HepG2 (cell line): ENCODE data around the gene GRHL1. TPM values are rescaled to one million over a fixed set of nuclear protein-coding genes. Genes with fewer than 3 reads are reported as not detected.
A peak's percentile ranks its signal among the peaks of the same experiment; 100 is the strongest.

Source experiments
- ATAC-seq: fragments of 200-7000 bp; cut with Tn5 transposase; 3 replicates; pipeline ENCODE4 v1.9.1; 2020; ENCODE audit warnings: mild to moderate bottlenecking, moderate library complexity
- BruUV-seq: library from RNA; stranded (reverse); fragments of 400-500 nt; replicated peaks from 2 replicates; lab custom pipeline; 2021; lab: Mats Ljungman, UMichigan
- CTCF ChIA-PET: fragments of 300-600 bp; formaldehyde crosslinking; extraction: SDS; loops from one replicate; lab custom pipeline; 2021; ENCODE audit warnings: low total read pairs, inconsistent platforms, low intra/inter-chr PET ratio; lab: Yijun Ruan, JAX
- POLR2A ChIA-PET: fragments of 350-600 bp; sonication (Branson Sonifier 250); formaldehyde crosslinking; loops from one replicate; lab custom pipeline; 2020; ENCODE audit warnings: antibody characterized with exemption, inconsistent platforms; lab: Yijun Ruan, JAX
- DNase-seq: peaks from one replicate; pipeline ENCODE4 v3.0.0-alpha.2; 2015; ENCODE audit warnings: low spot score
- FAIRE-seq: peaks from 3 replicates; lab custom pipeline; 2011; peaks lifted over from hg19 to GRCh38; lab: Jason Lieb, UNC
- H2AFZ ChIP-seq: one replicate; pipeline ENCODE4 v1.6.1; 2011; ENCODE audit warnings: low read length, inconsistent platforms
- H3K27ac ChIP-seq: fragments of 300-600 bp; 3 replicates; pipeline ENCODE4 v1.8.0; 2011; ENCODE audit warnings: mixed run types, mild to moderate bottlenecking, mixed read lengths, low read length, inconsistent platforms; ENCODE audit not compliant: insufficient read depth; ENCODE audit errors: extremely low read length
- H3K27me3 ChIP-seq, 2 experiments: fragments of 200-600 bp in 1 of 2; 2 replicates in 1 of 2; 3 replicates in 1 of 2; pipeline versions ENCODE4 v1.6.0 to v1.8.0; 2011; ENCODE audit warnings: low read length in 2 of 2, mild to moderate bottlenecking in 2 of 2, moderate library complexity in 2 of 2, inconsistent platforms in 1 of 2; ENCODE audit not compliant: insufficient read depth in 2 of 2, control insufficient read depth in 1 of 2
- H3K36me3 ChIP-seq, 2 experiments: fragments of 200-600 bp in 1 of 2; replicated peaks in 1 of 2; 2 replicates in 1 of 2; 3 replicates in 1 of 2; pipeline versions ENCODE4 v1.5.1 to v1.8.0; 2011; ENCODE audit warnings: low read length in 2 of 2, inconsistent platforms in 1 of 2; ENCODE audit not compliant: insufficient read depth in 2 of 2, control insufficient read depth in 1 of 2
- H3K4me1 ChIP-seq: 2 replicates; pipeline ENCODE4 v1.5.1; 2012; ENCODE audit warnings: low read length, inconsistent platforms; ENCODE audit not compliant: insufficient read depth
- H3K4me2 ChIP-seq: 2 replicates; pipeline ENCODE4 v1.6.0; 2011; ENCODE audit warnings: low read depth, low read length, inconsistent platforms
- H3K4me3 ChIP-seq, 3 experiments: fragments of 200-600 bp in 1 of 3; sonication (generic), shearing (Covaris generic) in 1 of 3; replicated peaks in 1 of 3; 2 replicates each; pipeline ENCODE4 v1.5.1; 2011 to 2016; ENCODE audit warnings: low read length in 3 of 3, inconsistent platforms in 2 of 3, low read depth in 2 of 3, mild to moderate bottlenecking in 2 of 3, control low read depth in 1 of 3, mixed read lengths in 1 of 3; ENCODE audit not compliant: insufficient read depth in 1 of 3
- H3K79me2 ChIP-seq: one replicate; pipeline ENCODE4 v1.6.1; 2011; ENCODE audit warnings: low read length, inconsistent platforms; ENCODE audit not compliant: insufficient read depth
- H3K9ac ChIP-seq: 2 replicates; pipeline ENCODE4 v1.6.0; 2011; ENCODE audit warnings: mild to moderate bottlenecking, low read depth, low read length, inconsistent platforms; ENCODE audit not compliant: insufficient read depth
- H3K9me3 ChIP-seq: 2 replicates; pipeline ENCODE4 v1.5.1; 2012; ENCODE audit warnings: mild to moderate bottlenecking, low read length
- H4K20me1 ChIP-seq: 2 replicates; pipeline ENCODE4 v1.6.0; 2011; ENCODE audit warnings: inconsistent platforms, mild to moderate bottlenecking, low read length, moderate library complexity; ENCODE audit not compliant: insufficient read depth
- EED ChIP-seq: sonication (generic); formaldehyde crosslinking; IDR thresholded peaks from 2 replicates; pipeline ENCODE4 v1.5.0; 2020; ENCODE audit warnings: mild to moderate bottlenecking, missing genetic modification reagents
- GATAD2A ChIP-seq: IDR thresholded peaks from 2 replicates; pipeline ENCODE4 v1.6.1; 2016
- RORA ChIP-seq: sonication (generic); formaldehyde crosslinking; IDR thresholded peaks from 2 replicates; pipeline ENCODE4 v1.5.0; 2020; ENCODE audit warnings: mild to moderate bottlenecking, missing genetic modification reagents, moderate library complexity
- SPEN ChIP-seq: sonication (generic); formaldehyde crosslinking; IDR thresholded peaks from 2 replicates; pipeline ENCODE4 v1.5.1; 2020; ENCODE audit warnings: low read depth, mild to moderate bottlenecking, missing genetic modification reagents
- STAG1 ChIP-seq: sonication (generic); formaldehyde crosslinking; IDR thresholded peaks from 2 replicates; pipeline ENCODE4 v1.4.0; 2020; ENCODE audit warnings: missing genetic modification reagents
- ZNF607 ChIP-seq: sonication (generic); formaldehyde crosslinking; IDR thresholded peaks from 2 replicates; pipeline ENCODE4 v1.5.1; 2020; ENCODE audit warnings: missing genetic modification reagents, mild to moderate bottlenecking, borderline replicate concordance
- ZNF775 ChIP-seq: sonication (generic); formaldehyde crosslinking; IDR thresholded peaks from 2 replicates; pipeline ENCODE4 v1.4.0; 2020; ENCODE audit warnings: missing genetic modification reagents, mild to moderate bottlenecking, moderate library complexity, borderline replicate concordance
- WGBS: methylation state at CpG from one replicate; pipeline ENCODE4 v1.1.6; 2017; ENCODE audit warnings: low lambda C conversion rate; 5-methylcytosine and 5-hydroxymethylcytosine counted together
- in situ Hi-C: cut with HindIII; loops from 2 replicates; pipeline ENCODE4 v1.10.0; 2017; ENCODE audit warnings: low pct_unique_long_range_greater_than_20kb; ENCODE audit not compliant: extremely low pct_ligation_motif_present
- intact Hi-C: fragments of 100-400 bp; cut with micrococcal nuclease; formaldehyde crosslinking; loops from one replicate; pipeline ENCODE4 v1.10.0; 2022; ENCODE audit not compliant: unreplicated experiment
- polyA plus RNA-seq, 8 experiments: library from polyadenylated mRNA; depleted of rRNA in 3 of 8; stranded (reverse) in 7 of 8; unstranded in 1 of 8; fragments of >200 nt; fragmentation: Illumina TruSeq in 4 of 8; extraction: Trizol in 4 of 8; gene quantifications; 2 replicates each; pipeline versions ENCODE4 v1.2.1 to v1.2.3, GENCODE V29; 2011 to 2016; ENCODE audit warnings: low read depth in 4 of 8, missing spikeins in 1 of 8, mixed read lengths in 1 of 8; ENCODE audit not compliant: insufficient read depth in 1 of 8
- total RNA-seq, 5 experiments: library from RNA; depleted of rRNA; stranded (reverse); fragments of >200 nt; fragmentation: Illumina TruSeq; extraction: Trizol; gene quantifications; 2 replicates each; pipeline ENCODE4 v1.2.3, GENCODE V29; 2016; ENCODE audit warnings: low read depth in 1 of 5
- TF ChIP-seq, protein P1 (sequence below): sonication (generic); formaldehyde crosslinking; IDR thresholded peaks from 2 replicates; pipeline ENCODE4 v1.5.0; 2020; ENCODE audit warnings: mild to moderate bottlenecking, missing genetic modification reagents, moderate library complexity

The GRHL1 gene
- total and polyA plus RNA-seq, 2 of the 13 experiments (the other 11 are each of a cell fraction or from before 2014, with no cell fraction given), result 9.3 to 12.0 TPM

GRCh38 chr2:10022966-10023662, 71.6 kb downstream of the GRHL1 start:
- DNase-seq (no peak), FAIRE-seq (no peak)
- Histone ChIP-seq H2AFZ (no peak overlapping the region), H3K27me3 (peaks cover 11 to 60% of the 10 kb centered on the region in 2 experiments; a peak in 4 of 5 replicates), H3K27ac (no peak overlapping the region), H4K20me1 (no peaks in the 10 kb centered on the region), H3K4me2 (no peak overlapping the region), H3K9me3 (no peaks in the 10 kb centered on the region)
- in situ Hi-C loops (no loop called here), intact Hi-C loops (loop anchor here (1.0 to 2.0 kb wide), 2 partner anchors 224 to 253 kb away; no protein-coding TSS in a partner anchor)
- no TSS peak for BruUV-seq
- TF ChIP-seq RORA (CRISPR knock-in tag) (no peak), STAG1 (CRISPR knock-in tag) (peak; percentile 47; the same call in 1 of the 2 replicates), SPEN (CRISPR knock-in tag) (no peak), EED (CRISPR knock-in tag) (no peak), GATAD2A (CRISPR knock-in tag) (no peak), ZNF775 (CRISPR knock-in tag) (no peak), ZNF607 (CRISPR knock-in tag) (0 out of 2 replicates have a peak, but pooled peaks have one; percentile 33)
- TF ChIP-seq, protein P1, sequence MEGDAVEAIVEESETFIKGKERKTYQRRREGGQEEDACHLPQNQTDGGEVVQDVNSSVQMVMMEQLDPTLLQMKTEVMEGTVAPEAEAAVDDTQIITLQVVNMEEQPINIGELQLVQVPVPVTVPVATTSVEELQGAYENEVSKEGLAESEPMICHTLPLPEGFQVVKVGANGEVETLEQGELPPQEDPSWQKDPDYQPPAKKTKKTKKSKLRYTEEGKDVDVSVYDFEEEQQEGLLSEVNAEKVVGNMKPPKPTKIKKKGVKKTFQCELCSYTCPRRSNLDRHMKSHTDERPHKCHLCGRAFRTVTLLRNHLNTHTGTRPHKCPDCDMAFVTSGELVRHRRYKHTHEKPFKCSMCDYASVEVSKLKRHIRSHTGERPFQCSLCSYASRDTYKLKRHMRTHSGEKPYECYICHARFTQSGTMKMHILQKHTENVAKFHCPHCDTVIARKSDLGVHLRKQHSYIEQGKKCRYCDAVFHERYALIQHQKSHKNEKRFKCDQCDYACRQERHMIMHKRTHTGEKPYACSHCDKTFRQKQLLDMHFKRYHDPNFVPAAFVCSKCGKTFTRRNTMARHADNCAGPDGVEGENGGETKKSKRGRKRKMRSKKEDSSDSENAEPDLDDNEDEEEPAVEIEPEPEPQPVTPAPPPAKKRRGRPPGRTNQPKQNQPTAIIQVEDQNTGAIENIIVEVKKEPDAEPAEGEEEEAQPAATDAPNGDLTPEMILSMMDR (CRISPR knock-in tag), result peak; percentile 49
- TF ChIP-seq, all 625 proteins: peak for 3
- POLR2A ChIA-PET, result interaction anchor here (1.3 kb wide), 1 partner anchor 180 kb away, joined by 3 read pairs; the partner anchor contains the start of gene TAF1B
- CTCF ChIA-PET, result no interaction called here
- Histone ChIP-seq H3K36me3 (no peaks in the 10 kb centered on the region), H3K9ac (no peak overlapping the region), H3K4me1 (peaks cover 27% of the 10 kb centered on the region), H3K4me3 (no peak overlapping the region), H3K79me2 (no peaks in the 10 kb centered on the region)
- 18% methylated on average over 9 of the region's 10 CpGs for WGBS
- peak; percentile 28 for ATAC-seq
